Erythroblast (primary cell): Measurements from ENCODE around the gene ADD1.

Experiments
- DNase-seq, 2 experiments: peaks; one replicate each; lab custom pipeline; 2025; lab: John Stamatoyannopoulos, UW
- GATA1 ChIP-seq: IDR thresholded peaks from 2 replicates; pipeline ENCODE4 v1.6.1; 2011; ENCODE audit warnings: low read depth, mild to moderate bottlenecking, control low read depth, low read length, moderate library complexity
- POLR2A ChIP-seq: IDR thresholded peaks from 2 replicates; pipeline ENCODE4 v1.6.1; 2011; ENCODE audit warnings: mild to moderate bottlenecking, low read length

ADD1 gene

DNA sequence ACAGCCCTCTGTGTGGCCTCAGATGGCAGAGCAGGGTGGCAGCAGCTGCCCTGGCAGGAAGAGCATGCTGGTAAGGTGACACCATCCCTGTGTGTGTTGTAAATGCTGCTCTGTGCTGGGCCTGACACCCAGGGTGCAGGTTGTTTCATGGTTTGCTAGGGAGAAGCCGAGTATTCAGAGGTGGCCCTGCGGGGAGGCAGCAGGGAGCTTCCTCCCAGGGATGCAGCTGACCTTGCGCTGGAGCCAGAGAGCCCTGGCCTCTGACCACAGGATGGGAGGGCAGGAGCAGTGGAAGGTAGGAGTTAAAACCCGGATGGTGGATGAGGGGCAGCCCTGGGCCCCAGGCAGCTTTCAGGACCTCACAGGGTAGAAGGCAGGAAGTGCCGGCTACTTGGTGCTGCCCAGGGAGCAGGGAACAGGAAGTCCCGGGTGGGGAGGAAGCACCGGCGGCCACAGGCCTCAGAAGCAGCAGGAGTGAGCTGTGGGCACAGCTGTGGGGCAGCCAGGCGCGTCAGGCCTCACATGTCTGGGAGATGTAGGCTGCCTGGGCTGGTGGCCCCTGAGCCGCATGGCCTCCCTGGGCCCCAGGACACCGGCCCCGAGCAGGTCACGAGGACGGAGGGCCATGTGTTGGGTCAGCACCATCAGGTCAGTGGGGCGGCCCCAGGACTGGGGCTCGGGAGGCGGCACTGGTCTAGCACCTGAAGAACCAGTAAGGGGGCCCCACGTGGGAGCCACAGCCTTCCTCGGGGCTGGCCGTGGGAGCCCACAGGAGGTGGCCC, 31.6 kb upstream of the ADD1 start:
- TF ChIP-seq GATA1: no peak
- peak; percentile 19 for TF ChIP-seq POLR2A
- peak; percentile 51 to 63 for DNase-seq

DNA sequence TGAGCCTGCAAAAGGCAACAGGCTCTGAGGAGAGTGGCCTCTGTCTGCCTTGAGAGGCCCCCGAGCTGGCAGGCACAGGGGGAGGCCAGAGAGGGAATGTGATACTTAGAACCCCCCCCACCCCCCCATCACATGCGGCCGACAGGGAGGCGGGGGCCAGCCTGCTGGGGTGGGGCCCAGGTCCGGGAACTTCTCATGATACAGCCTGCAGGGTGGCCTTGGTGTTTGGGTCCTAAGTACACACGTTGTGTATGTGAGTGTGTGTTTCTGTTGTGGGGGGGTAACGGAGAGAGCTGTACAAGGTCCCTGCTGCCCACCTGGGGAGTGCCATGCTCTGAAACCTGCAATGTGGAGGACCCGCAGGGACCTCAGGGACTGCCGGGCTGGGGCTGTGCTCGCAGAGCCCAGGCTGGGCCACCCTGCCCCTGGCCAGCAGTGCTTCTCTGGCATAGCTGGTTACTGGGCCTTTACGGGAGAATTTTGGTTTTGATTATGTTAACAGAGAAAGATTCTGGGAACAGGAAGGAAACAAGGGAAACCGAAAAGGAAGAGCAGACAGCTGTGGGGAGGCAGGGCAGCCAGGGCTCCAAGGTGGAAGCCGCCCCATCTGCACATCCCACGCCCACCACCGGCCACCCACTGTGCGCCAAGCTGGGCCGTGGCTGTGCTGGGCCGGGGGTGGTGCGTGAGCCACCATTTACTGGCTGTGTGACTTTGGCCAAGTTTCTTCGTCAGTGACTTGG, 30.9 kb upstream of the ADD1 start:
- TF ChIP-seq POLR2A: no peak
- DNase-seq: peak; percentile 51 to 63

DNA sequence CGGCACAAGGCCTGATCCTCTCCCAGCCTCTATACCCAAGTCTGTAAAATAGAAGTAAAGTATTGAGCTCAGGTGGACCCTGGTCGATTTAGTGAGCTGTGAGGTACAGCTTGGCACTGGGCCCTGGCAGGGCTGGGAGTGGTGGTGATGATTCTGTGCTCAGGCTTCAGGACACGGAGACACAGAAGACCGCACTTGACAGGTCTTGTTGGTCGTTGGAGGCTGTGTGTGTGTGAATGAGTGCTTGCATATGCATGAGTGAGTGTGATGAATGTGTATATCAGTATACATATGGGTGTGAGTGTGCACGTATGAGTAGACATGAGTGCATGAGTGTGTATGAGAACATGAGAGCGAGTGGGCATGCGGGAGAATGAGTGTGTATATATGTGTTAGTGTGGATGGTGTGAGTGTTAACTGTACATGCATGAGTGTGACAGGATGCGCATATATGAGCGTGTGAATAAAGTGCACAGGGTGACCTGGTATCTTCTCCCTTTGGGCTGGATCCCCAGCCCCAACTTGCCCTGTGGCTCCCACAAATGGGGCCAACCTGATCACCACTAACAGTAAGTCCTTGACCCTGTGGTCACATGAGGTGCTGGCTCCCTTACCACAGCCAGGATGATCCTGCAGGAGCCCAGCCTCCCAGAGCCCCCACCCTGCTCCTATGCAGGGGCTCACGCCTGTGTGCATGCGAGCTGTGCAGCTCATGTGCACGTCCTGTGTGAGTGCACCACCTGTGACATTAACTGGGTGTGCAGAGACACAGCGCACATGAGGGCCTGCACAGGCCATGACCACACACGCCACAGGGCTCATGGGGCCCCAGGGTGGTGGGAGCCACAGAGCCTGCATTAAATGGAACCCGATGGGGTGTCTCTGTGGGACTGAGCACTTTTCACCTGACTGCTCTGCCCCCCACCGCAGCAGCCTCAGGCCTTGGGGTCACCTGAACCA, 29.9 kb upstream of the ADD1 start:
- TF ChIP-seq POLR2A (no peak), GATA1 (no peak)
- DNase-seq: no peak

DNA sequence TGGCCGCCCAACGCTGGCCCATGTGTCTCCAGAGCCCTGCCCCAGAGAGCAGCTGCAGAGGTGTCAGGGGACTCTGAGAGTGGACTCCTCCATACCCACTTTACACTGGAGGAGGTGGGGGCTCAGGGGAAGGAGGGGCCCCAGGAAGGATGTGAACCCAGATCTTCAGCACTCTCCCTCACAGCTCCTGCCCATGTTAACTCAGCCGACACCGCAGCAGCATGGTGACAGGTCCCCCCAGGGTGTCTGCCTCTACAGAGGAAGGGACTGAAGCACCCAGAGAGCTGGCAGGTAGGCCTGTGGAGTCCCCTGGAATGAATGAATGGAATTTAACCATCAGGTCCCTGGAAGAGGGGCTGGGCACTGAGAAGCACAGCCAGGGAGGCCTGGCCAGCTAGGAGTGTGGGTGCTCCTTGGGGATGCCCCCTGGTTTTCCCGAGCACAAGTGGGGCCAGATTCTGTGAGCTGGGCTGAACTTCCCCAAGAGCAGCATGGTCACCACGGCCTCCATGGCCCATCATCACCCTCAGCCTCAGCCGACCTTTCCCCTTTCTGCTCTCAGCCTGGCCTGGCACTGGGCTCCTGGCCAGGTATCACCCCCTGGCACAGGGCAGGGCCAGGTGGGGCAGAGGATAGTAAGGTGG, 28.9 kb upstream of the ADD1 start:
- TF ChIP-seq GATA1 (no peak), POLR2A (no peak)
- no peak for DNase-seq

DNA sequence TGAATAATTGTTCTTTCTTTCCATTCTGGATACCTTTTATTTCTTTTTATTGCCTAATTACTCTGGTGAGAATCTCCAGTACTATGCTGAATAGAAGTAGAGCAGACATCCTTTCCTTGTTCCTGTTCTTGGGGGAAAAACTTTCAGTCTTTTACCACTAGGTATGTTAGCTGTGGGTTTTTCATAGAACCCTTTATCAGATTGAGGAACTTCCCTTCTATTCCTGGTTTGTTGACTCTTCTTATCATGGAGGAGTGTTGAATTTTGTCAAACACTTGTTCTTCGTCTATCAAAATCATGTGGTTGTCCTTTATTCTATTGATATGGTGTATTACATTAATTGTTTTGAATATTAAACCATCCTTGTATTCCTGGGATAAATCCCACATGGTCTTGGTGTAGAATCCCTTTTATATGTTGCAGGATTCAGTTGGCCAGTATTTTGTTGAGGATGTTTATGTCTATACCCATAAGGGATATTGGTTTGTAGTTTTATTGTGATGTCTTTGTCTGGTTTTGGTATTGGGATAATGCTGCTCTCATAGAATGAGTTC, 27.2 kb upstream of the ADD1 start:
- no peak for TF ChIP-seq GATA1
- TF ChIP-seq POLR2A: no peak
- no peak for DNase-seq

DNA sequence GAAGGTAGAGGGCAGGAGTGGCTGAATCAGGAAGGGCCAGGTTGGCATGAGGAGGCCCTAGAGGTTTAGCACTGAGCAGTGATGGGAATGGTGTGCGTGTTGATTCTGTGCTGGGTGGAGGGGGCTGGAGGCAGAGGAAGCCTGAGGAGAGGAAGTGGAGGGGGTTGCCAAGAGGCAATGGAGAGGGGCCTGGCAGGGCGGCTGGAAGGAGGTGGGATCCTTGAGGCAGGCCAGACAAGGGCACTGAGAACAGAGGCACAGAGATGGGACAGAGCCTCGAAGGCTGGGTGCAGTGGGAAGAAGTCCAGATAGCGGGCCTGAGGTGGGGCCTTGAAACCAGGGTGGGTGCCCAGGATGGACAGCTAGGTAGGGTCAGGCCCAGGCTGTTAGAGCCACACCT, 26.5 kb upstream of the ADD1 start:
- DNase-seq: no peak

DNA sequence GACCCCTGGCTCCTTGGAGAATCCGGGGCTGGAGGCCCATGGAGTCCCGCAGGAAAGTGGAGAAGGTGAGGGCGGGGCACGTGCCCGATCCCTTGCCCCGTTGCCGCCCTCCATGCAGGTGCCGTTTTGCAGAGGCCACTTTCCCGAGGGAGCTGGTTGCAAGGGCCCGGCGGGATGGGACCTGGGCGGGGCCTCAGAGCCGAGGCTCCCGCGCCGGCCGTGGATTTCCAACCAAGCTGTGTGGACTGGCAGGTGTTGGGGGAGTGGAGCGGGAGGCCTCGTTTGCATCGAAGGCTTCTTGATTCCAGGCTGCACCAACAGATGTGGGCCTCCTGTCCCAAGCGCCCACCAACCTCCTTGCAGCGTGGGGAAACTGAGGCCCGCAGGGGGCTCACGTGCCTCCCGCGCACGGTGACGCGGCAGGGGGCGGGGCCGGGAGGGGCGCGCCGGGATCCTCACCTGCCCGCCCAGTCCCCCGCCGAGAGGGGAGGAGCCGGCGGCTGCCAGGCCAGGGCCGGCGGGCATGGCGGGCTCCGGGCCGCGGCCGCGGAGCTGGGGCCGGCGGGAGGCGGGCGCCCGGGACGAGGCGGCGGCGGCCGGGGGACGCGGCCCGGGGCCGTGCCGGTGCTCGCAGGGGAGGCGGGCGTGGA, 25.8 kb upstream of the ADD1 start:
- no peak for TF ChIP-seq POLR2A
- no peak for TF ChIP-seq GATA1
- DNase-seq: no peak

More for the DNA sequence above, 26.5 kb upstream of the ADD1 start:
- no peak for TF ChIP-seq GATA1
- TF ChIP-seq POLR2A: no peak

DNA sequence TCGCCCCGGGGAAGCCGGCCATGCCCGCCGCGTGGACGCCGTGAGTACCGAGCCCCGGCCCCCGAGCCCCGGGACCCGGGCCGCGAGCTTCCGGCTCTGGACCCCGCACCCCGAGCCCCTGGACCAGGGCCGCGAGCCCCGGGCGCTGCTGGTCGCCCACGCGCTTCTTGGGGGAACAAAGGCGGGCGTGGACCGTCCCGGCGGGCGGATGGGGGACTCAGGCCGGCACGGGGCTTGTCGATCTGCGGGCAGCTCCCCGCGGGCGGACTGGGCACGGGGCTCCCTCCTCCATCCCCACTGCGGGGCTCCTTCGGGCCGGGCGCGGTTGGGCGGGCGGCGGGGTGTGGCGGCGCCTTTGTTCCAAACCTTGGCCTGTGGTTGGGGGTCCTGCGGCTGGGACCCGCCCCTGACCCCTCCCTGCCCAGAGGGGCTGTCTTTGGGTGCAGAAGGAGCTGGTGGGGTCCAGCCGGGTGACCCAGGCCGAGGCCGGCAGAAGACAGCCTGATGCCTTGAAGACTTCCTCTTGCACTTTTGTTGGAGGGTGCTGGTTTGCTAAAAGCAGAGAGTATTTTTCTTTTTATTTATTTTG, 25.2 kb upstream of the ADD1 start:
- no peak for TF ChIP-seq POLR2A
- no peak for TF ChIP-seq GATA1
- no peak for DNase-seq

DNA sequence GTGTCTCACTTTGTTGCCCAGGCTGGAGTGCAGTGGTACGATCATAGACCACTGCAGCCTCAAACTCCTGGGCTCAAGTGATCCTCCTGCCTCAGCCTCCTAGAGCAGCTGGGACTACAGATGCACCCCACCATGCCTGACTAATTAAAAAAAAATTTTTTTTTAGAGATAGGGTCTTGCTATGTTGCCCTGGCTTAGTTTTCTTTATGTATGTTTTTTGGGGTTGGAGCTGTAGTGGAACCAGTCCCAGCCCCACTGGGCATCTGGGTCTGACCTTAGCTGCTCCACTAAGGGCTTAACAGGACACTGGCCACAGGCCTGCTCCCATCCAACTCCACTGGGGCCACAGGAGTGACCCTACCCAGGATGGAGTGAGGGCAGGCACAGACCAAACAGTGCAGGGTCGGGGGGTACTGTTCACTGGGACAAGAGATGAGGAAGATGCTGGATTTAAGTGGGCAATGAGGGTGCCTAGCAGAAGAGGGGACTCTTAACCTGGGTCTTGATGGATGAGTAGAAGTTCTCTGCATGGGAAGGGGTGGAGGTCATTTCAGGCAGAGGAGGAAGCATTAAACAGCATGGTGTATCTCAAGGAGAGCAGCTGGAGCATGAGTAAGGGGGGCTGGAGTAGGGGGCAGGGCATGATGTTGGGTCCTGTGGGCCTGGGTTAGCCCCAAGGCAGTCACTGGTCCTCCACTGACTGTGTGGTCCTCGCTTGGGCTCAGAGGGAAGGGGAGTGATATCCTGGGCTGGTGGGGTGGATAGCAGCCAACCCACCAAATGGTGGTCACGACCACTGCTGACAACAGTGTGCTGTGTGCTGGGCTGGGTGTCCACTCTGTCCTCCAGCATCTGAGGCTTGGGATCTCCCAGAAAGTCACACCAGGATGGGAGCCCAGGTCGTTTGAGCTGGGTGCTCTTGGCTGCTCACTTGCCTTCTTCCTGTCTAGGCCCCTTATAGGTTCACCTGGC, 24.1 kb upstream of the ADD1 start:
- no peak for DNase-seq
- no peak for TF ChIP-seq POLR2A
- TF ChIP-seq GATA1: no peak

DNA sequence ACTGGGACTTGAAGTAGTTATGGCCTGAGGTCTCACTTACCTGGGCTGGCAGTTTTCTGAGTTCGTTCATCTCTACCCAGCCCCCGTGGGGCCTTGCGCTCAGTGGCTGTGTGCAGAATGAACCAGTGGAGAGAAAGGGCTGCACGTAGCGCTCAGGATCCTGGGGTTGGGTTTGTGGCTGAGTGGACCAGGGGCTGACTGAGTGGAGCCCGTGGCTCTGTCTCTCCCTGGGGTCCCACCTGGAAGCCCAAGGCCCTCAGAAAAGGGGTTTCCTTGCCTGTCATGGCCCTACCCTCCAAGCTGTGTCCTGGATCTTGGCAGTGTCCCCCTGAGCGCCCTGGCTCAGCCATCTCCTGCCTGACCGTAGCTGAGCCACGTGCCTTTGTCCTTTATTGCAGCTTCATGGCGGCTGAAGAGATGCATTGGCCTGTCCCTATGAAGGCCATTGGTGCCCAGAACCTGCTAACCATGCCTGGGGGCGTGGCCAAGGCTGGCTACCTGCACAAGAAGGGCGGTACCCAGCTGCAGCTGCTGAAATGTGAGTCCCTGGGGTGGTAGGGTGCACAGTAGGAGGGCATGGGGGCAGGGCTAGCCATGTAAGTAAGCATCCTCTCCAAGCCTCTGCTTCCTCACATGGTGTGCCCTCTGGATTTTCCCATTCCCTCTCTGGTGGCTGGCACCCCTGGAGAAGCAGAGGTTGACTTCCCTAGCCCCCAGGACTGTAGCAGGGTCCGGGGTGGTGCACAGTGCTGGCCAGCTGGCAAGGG, 23.2 kb upstream of the ADD1 start:
- DNase-seq: no peak
- TF ChIP-seq POLR2A: no peak
- no peak for TF ChIP-seq GATA1

DNA sequence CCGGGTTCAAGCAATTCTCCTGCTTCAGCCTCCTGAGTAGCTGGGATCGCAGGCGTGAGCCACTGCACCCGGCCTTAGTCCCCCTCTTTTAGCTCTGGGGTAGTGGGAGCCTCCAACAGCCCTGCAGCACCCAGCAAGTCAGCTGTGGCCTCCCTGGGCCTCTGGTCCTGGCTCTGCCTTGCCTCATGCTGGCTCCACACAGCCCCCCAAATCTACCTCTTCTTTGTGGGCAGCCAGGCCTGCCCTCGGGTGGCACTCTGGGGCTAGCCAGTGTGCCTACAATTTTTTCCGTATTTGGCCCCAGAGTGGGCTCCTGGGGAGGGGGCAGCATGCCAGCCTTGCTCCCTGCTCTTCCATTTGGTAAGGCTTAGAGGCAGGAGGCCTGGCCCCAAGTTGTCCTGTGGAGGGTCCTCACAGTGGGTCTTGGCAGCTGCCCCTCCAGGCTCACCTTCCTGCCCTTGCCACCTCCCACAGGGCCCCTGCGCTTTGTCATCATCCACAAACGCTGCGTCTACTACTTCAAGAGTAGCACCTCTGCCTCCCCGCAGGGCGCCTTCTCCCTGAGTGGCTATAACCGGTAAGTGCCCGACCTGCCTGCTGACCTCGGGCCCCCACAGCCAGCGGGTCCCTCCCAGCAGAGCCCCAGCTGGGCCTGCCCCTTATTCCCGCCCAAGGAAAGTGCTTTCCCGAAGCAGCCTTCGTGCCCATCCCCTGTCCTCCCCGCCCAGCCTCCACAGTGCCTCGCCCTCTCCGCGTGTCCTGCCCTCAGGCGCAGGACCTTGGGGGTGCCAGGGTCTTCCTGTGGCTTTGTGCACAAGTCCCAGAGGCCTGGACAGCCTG, 21.0 kb upstream of the ADD1 start:
- TF ChIP-seq POLR2A: no peak
- no peak for TF ChIP-seq GATA1
- DNase-seq: no peak
